Glutamatergic neuron (in vitro differentiated cells): ENCODE data around the gene NFYB. TPM values are rescaled to one million over a fixed set of nuclear protein-coding genes. Genes with fewer than 3 reads are reported as not detected.

Experiments used
- DNase-seq: peaks from one replicate; pipeline ENCODE4 v3.0.0; 2022
- H3K27ac Mint-ChIP-seq: one replicate; pipeline ENCODE4 v1.8.0; 2020; ENCODE audit warnings: mild to moderate bottlenecking, mixed read lengths, inconsistent platforms; ENCODE audit not compliant: unreplicated experiment
- H3K27me3 Mint-ChIP-seq: one replicate; pipeline ENCODE4 v1.8.0; 2020; ENCODE audit warnings: mild to moderate bottlenecking, moderate library complexity, mixed read lengths, inconsistent platforms; ENCODE audit not compliant: unreplicated experiment
- H3K36me3 Mint-ChIP-seq: one replicate; pipeline ENCODE4 v1.8.0; 2020; ENCODE audit warnings: mild to moderate bottlenecking, mixed read lengths, inconsistent platforms; ENCODE audit not compliant: unreplicated experiment
- H3K4me1 Mint-ChIP-seq: one replicate; pipeline ENCODE4 v1.8.0; 2020; ENCODE audit warnings: mild to moderate bottlenecking, low read depth, mixed read lengths, inconsistent platforms; ENCODE audit not compliant: unreplicated experiment
- H3K4me3 Mint-ChIP-seq: one replicate; pipeline ENCODE4 v1.8.0; 2020; ENCODE audit warnings: mild to moderate bottlenecking, mixed read lengths, inconsistent platforms; ENCODE audit not compliant: unreplicated experiment
- H3K9me3 Mint-ChIP-seq: one replicate; pipeline ENCODE4 v1.8.0; 2020; ENCODE audit warnings: mild to moderate bottlenecking, moderate library complexity, mixed read lengths, inconsistent platforms; ENCODE audit not compliant: unreplicated experiment
- CTCF ChIP-seq: fragments of 200-600 bp; sonication (generic); IDR thresholded peaks from one replicate; pipeline ENCODE4 v1.5.0; 2021; ENCODE audit not compliant: partially characterized antibody, unreplicated experiment
- total RNA-seq: library from RNA; stranded (reverse); fragmentation: NEBNext Ultra II Directional; extraction: Animal tissue kit (Norgen Biotek cat#: 25700); gene quantifications from one replicate; pipeline ENCODE4 v1.2.1, GENCODE V29; 2021; ENCODE audit not compliant: unreplicated experiment

Gene NFYB
- total RNA-seq, 1 donor from 2014 or later = 17.1 TPM

DNA sequence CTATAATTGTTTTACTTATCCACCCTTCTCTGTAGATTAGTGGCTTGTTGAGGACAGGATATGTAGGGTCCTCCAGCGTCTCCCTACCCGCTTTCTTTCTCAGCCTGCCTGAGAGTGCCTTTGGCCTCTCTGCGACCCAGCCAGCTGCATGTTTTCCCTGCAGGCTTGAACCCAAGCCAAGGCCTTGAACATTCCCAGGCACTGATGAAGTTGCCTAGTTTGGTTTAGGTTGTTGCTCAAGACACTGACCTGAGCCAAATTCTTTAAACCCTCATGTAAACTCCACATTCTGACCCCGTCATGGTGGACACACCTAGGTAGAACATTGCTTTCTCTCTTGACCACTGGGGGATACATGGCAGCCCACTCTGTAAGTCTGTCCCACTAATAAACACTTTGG, 44.1 kb upstream of the NFYB start:
- H3K27me3 Mint-ChIP-seq = peaks cover 2% of the 10 kb centered on the region
- H3K4me1 Mint-ChIP-seq = peaks cover 8% of the 10 kb centered on the region
- peaks cover 4% of the 10 kb centered on the region for H3K36me3 Mint-ChIP-seq
- H3K27ac Mint-ChIP-seq = no peak overlapping the region
- peaks cover 7% of the 10 kb centered on the region for H3K9me3 Mint-ChIP-seq
- DNase-seq = no peak
- H3K4me3 Mint-ChIP-seq = no peak overlapping the region
- no peak for TF ChIP-seq CTCF

- H3K4me1 Mint-ChIP-seq = peaks cover 8% of the 10 kb centered on the region
- H3K36me3 Mint-ChIP-seq = peaks cover 4% of the 10 kb centered on the region
- DNase-seq = no peak
- H3K27me3 Mint-ChIP-seq = peaks cover 2% of the 10 kb centered on the region
- H3K9me3 Mint-ChIP-seq = peaks cover 7% of the 10 kb centered on the region
- no peak for TF ChIP-seq CTCF
- no peak overlapping the region for H3K27ac Mint-ChIP-seq
- no peak overlapping the region for H3K4me3 Mint-ChIP-seq
These were observed 43.3 kb upstream of the NFYB start for GRCh38 chr12:104181313-104181712.

GRCh38 chr12:104180374-104180773, 42.4 kb upstream of the NFYB start:
- H3K36me3 Mint-ChIP-seq = peaks cover 3% of the 10 kb centered on the region
- DNase-seq = no peak
- H3K4me1 Mint-ChIP-seq = peaks cover 8% of the 10 kb centered on the region
- TF ChIP-seq CTCF = no peak
- H3K9me3 Mint-ChIP-seq = peaks cover 7% of the 10 kb centered on the region
- H3K27me3 Mint-ChIP-seq = peaks cover 2% of the 10 kb centered on the region
- H3K4me3 Mint-ChIP-seq = no peak overlapping the region
- no peak overlapping the region for H3K27ac Mint-ChIP-seq

DNA sequence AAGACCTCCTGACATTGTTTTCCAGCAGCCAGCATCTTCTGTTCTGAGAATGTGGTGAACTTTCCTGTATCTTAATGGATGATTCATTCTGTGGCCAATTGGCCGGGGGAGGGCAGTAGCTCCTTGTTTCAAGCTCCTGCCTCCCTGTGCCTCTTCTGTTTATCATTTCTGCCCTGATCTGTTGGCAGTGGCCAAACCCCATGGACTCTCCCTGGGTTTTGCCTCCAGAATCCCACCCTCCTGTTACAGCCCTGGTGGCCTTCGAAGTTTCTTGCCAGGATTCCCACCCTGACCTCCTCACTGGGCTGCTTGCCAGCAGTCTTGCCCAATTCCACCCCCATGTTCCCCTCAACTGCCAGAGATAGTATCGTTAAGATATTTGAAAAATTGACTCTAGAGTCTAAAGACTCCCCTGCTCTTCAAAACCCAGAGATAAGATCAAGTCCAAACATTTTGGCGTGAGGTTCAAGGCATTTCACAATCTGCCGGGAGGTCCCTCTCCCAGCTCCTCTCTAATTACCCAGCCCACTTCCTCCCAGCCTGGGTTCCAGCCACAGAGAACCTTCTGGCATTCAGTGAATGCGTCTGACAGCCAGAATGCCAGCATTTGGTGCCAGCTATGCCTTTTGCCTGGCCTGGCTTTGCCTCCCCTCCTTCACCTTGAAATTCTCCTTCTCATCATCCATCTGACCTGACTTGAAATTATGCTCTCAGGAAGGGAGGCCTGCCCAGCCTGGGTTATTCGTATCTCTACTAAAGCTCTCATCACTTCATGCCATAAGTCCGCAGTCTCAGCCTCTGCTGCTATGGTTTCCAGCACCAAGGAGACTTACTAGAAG, 39.9 kb upstream of the NFYB start:
- H3K27me3 Mint-ChIP-seq = peaks cover 2% of the 10 kb centered on the region
- DNase-seq = no peak
- no peak overlapping the region for H3K4me3 Mint-ChIP-seq

More for the DNA sequence above, 39.9 kb upstream of the NFYB start:
- Mint-ChIP-seq H3K4me1 (peaks cover 8% of the 10 kb centered on the region), H3K27ac (no peak overlapping the region), H3K9me3 (no peaks in the 10 kb centered on the region), H3K36me3 (no peaks in the 10 kb centered on the region)
- TF ChIP-seq CTCF = no peak
